Choroid plexus epithelial cell (primary cell): ENCODE measurements around the gene CCDC172.

ENCODE experiments used
- DNase-seq: peaks from one replicate; pipeline ENCODE4 v3.0.0-alpha.2; 2010; ENCODE audit warnings: low read depth
- H3K4me3 ChIP-seq: 2 replicates; pipeline ENCODE4 v1.5.1; 2011; ENCODE audit warnings: low read depth, mild to moderate bottlenecking, control low read depth, low read length, moderate library complexity
- CTCF ChIP-seq: conservative IDR thresholded peaks from 2 replicates; pipeline ENCODE4 v1.5.1; 2011; ENCODE audit warnings: low read depth, mild to moderate bottlenecking, control low read depth, inconsistent platforms, low read length, moderate library complexity

Gene CCDC172

DNA sequence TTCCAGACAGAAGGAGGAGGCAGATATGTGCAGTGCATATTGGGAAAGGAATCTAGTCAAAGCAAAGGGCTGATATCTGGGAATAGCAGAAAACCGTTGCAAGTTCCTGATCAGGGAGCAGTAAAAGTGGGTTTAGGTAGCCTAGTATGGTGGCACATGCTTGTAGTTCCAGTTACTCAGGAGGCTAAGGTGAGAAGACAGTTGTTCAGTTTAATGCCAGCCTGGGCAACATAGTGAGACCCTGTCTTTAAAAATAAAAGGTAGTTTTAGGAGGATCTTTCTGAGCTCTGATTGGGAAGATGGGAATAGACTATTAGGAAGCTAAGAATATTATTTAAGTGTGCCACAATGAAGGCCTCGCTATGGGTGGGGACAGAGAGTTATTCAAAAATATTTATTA, 1.7 kb downstream of the CCDC172 start:
- no peak for TF ChIP-seq CTCF
- H3K4me3 ChIP-seq = no peak overlapping the region
- DNase-seq = no peak

GRCh38 chr10:116329153-116329552, 4.9 kb downstream of the CCDC172 start:
- no peak for TF ChIP-seq CTCF
- no peak overlapping the region for H3K4me3 ChIP-seq
- no peak for DNase-seq

GRCh38 chr10:116331815-116332214, 7.6 kb downstream of the CCDC172 start:
- TF ChIP-seq CTCF = no peak
- no peak for DNase-seq
- H3K4me3 ChIP-seq = no peak overlapping the region

DNA sequence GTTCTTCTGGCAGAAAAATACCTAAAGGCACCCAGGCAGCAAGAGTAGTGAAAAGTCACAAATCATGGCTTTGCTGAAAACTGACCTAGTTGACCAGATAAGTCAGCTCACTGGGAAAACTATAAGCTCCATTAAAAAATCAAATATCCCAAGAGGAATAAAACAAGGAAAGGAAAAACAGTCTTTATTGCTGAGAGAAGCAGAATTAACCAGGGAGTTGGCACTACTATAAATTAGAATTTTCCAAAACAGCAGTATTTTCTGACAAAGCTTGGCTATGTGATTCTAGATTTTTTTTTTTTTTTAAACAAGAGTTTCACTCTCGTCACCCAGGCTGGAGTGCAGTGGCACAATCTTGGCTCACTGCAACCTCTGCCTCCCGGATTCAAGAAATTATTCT, 12.6 kb downstream of the CCDC172 start:
- H3K4me3 ChIP-seq = no peak overlapping the region
- no peak for TF ChIP-seq CTCF
- no peak for DNase-seq

- no peak for TF ChIP-seq CTCF
- DNase-seq = no peak
- H3K4me3 ChIP-seq = no peak overlapping the region
Measured at GRCh38 chr10:116352125-116352524, 27.9 kb downstream of the CCDC172 start.

- no peak for DNase-seq
- TF ChIP-seq CTCF = no peak
- no peak overlapping the region for H3K4me3 ChIP-seq
Measured at GRCh38 chr10:116353817-116354216, 29.6 kb downstream of the CCDC172 start.

DNA sequence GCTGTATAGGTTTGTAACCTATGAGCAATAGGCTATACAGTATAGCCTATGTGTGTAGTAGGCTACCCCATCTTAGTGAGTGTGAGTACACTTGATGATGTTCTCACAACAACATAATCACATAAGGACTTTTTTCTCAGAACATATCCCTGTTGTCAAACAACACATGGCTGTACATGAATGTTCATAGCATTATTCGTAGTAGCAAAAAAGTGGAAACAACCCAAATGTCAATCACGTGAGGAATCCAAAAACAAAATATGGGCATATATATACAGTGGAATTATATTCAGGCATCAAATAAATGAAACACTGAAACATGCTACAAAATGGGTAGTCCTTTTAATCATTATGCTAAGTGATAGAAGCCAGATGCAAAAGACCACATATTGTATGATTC, 31.1 kb downstream of the CCDC172 start:
- DNase-seq = no peak
- no peak overlapping the region for H3K4me3 ChIP-seq
- no peak for TF ChIP-seq CTCF
